Measurements from ENCODE around the gene SEMA3F.

SEMA3F gene

DNA sequence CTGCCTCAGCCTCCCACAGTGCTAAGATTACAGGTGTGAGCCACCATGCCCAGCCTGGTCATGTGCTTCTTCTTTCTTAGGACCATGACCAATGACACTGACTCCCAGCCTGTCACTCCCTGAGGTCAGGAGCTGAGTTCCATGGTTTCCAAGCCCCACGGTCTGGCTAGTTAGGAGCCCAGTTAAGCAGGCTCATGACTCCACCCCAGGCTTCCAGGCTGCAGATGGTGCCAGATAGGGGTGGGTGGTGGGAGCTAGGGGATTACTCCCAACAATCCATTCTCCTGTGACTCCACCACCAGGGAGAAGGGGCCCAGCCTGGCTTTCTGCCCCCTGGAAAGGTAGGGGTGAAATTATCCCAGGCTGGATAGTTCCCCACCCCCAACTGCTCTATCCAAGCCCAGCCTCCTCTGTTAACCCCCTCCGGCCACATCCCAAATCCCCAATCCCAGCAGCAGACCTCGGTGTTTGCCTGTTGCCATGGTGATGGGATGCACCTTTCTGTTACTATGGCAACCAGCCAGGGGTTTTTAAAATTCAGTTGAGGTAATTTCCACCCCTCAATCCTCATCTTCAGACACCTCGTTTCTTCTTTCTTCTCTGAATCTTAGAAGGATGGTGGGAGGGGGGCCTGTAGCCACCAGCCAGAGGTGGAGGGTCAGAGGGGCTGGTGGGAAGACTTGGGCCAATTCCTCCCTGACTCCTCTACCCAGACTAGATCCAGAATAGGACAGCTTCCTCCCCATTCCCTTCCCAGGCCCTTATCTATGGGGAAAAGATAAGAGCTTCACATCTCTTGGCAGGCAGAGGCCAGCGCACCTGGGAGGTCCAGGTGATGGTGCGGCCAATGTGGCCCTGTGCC lies 22.5 kb upstream of the SEMA3F start:
- no peak for DNase-seq (ENCODE audit: low read depth)

DNA sequence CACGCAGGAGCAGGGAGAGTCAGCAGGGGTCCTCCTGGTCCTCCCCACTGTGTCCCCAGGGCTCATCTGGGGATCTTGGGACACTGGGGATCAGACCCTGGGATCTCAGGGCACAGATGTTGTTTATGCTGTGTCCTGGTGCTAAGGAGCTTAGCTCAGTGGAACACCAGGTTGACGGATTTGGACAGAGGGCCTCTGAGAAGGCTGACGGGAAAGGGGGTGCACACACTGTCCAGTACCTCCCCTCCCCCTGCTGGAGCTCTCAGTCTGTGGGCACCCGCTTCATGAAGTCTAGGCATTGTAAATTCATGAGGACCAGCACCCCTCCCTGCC lies 21.9 kb upstream of the SEMA3F start:
- DNase-seq (ENCODE audit: low read depth) = no peak

DNA sequence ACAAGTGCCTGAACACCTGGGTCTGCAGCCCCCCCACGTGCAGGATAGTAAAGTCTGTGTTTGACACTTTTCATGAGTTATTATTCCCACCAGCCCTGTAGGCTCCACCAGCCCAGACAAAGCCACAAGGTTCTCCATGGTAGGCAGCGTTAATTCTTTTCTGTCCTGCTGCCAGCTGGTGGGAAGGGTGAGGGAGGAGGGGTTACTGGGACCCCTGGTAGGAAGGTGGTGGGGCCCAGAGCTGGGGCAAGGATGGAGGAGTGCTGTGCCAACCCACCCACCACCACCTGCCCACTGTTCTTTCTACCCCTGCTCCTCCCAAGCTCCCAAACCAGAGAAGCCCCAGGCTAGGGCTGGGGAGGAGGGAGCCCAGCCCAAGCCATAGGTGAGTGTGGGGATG lies 20.8 kb upstream of the SEMA3F start:
- DNase-seq (ENCODE audit: low read depth) = no peak

DNA sequence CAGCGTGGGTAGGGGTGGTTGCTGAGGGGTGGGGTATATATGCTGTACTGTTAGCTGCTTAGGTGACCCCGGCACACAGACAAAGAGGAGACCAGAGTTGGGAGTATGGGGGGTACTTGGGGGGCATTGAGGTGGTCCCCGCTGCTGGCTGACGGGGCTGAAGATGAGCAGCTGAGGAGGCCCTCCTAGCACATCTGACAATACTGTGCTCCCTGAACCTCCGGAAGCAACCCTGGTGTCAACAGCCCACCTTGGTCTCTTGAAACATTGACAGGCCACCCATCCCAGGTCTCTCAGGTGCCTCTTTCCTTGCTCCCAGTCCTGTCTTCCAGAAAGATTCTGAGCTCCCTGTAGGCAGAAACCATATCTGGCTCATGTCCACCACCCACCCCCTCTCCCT lies 19.2 kb upstream of the SEMA3F start:
- DNase-seq (ENCODE audit: low read depth) = no peak

DNA sequence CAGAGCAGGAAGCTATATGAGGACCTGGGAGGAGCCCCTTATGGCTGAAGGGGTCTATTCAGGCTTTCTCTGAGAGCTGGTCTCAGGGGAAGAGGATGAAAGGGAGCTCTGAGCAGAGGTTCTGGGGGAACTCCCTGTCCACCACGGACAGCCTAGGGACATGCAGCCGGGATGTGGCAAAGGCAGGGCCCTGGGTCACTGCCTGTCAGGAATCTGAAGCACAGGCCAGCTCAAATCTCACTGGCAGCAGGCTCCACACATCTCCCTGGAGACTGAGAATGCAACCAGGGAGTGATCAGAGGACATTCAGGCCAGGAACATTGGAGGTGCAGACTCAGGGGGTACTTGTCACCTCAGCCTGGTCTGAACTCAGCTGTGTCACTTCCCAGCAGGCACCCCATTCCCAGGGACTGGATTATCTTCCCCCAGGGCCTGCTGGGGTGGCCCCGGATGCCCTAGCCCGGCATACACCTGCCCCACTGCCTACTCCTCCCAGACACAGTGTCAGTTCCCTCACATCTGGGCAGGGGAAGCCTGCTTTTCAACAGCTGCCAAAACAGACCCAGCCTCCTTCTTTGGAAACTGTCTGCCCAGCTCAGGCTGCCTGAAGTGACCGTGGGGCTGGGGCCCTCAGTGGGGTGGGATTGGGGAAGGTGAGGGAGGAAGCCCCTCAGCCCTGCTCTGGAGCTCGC lies 18.3 kb upstream of the SEMA3F start:
- DNase-seq (ENCODE audit: low read depth) = no peak

DNA sequence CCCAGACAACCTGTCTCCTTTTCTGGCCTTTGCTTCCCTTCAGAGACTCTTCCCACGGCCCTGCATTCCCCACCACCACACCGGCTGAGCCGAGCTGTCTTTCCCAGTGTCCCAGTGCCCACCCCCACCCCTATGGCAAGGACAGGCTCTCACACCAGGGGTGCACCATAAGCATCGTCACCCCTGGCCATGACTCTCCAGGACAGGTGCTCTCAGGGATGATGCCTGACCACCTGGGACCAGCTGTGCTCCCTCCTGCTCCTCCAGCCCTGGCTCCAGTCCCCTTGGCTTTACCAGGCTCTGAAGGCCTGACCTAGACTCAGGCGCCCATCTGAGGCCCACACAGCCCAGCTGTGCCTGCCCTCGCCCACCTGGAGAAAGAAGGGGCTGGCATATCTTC lies 17.6 kb upstream of the SEMA3F start:
- DNase-seq (ENCODE audit: low read depth) = no peak

DNA sequence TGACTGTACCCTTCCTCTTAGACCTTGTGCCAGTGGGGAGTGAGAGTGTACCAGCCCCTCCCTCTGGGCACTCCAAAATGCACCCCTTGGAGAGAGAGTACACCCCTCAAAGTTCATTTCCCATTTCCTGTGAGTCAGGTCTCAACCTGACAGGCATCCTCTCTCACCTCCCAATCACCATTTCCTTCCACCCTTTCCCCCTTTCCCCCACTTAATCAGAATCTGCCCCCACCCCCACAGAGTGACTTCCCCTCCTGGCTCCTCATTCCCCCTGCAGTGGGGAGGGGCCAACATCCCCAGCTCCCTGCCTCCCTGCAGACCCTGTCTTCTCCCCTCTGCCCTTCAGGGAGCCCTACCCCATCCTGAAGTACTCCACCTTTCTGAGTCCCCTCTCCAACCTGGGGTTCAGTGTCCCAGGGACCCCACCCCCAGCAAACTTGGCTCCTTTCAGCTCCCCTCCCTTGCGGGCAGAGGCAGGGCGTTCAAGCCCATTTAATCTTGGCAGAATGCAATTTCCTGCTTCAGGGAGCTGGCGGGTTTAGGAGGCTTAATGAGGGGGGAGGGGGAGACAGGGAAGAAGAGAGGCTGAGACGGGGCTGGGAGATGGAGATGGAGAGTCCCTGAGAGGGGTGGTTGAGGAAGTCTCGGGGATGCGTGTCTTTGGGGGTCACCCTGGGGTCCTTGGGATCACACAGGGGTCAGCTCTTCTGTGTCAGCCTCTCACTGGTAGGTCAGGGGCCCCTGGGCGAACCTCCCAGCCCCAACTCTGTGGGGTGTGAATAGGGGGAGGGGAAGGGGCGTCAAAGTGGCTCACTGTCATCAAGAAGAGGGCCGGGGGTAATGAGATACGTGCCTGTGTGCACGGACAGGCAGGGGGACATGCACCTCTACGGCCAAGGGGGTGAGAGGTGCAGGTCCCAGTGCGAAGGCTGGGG lies 16.6 kb upstream of the SEMA3F start:
- no peak for DNase-seq (ENCODE audit: low read depth)

DNA sequence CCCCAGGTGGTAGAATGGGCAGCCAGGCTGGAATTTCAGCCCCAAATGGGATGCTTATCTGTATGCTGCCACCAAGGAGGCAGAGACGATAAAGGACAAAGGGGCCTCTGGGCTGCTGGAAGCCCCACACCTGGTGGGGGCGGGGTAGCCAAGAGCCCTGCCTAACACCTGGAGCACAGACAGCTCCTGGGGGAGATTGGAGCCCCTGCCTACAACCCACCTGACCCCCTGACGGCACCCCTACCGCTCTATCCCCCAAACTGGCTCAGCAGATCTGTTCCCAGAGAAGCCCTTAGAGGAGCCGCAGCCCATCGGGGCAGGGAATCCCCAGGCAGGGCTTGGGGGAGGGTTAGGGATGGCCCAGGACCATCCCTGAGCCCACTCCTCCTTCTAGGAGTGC lies 15.8 kb upstream of the SEMA3F start:
- DNase-seq (ENCODE audit: low read depth) = no peak

DNA sequence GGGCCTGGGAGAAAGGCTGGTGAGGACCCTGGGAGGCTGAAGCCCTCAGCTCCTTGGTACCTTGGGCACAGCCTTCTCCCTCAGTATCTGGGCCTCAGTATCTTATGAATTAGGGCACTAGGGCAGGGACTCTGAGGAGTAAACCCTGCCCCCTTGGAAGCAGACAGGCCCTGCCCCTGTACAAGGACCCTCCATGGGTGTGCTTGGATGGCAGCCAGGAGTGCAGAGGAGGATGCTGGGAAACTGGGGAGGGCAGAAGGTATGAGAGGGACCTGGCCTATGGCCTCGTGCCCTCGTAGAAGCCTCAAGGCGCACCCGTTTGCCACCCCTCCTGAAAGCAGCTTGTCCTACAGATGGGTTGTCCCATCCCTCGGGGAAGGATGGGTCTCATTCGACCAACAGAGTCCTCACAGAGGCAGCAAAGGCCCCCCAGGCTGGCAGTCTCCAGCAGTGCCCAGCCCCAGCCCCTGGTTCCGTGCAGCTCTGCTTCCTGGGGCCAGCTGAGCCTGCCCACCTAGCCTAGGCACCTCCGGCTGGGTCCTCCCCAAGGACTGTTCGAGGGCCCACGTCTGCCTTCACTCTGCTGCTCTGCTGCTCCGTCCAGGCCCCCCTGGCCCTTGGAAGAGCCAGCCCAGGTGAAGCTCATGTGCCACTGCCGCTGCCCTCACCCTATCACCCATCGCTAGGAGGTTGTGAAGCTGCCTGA lies 15.3 kb upstream of the SEMA3F start:
- DNase-seq (ENCODE audit: low read depth) = no peak

DNA sequence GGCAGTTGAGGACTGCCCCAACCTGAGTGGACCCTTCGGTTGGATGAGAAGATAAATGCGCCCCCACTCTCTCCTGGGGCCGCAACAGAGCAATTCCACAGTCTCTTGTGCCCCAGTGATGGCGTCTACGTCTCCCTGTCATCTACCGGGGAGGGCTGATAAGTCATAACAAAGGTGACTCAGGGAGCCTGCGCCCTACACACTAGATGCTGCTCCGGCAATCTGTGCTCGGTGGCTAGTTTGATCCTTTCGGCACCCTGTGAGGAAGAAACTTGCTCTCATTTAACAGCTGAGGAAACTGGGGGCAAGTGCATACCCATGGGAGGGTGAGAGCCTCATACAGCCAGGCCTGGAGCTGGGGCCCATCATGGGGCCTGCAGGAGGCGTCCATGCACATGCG lies 14.1 kb upstream of the SEMA3F start:
- no peak for DNase-seq (ENCODE audit: low read depth)

DNA sequence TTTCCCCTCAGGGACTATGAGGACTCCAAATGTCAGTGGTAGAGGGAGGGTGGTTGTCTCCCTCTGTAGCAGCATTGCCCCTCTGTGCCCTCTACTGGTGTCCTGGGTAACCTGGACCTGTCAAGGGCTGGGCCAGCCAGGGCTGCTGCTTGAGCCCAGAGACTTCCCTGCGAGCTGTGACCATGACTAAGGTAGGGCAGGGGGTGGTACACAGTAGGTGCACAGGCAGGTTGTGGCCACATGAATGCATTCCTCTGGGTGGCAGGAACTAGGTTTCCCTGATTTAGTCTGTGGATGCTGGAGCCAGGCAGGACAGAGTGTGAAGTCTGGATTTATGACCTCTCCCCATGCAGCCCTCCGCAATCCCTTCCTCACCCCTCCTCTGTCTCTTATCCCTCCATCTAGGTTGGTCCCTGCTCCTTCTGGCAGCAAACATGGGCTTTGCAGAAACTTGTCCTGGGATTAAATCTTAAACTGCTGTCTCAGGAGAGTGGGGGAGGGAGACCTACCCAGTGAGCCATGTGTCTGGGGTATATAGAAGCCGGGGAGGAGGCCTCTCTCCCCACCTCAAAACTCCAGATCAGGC lies 8.7 kb upstream of the SEMA3F start:
- DNase-seq (ENCODE audit: low read depth) = no peak

DNA sequence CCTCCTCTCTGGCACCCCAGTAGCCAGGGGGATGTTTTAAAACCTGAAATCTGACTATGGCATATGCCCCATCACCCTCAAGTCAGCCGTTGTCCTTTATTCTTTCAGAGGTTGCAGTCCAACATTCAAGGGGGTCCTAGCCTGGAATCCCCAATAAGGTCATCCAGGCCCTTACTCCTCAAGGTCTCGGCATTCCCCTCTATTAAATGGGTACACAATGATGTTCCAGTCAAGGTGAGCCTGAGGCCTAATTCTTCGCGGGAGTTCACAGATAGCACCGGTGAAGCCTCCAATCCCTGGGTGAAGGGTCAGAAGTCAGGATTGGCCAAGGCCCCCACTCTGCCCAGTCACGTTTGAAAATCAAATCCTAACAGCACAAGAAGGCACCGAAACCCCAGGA lies 8.1 kb upstream of the SEMA3F start:
- DNase-seq (ENCODE audit: low read depth) = no peak

DNA sequence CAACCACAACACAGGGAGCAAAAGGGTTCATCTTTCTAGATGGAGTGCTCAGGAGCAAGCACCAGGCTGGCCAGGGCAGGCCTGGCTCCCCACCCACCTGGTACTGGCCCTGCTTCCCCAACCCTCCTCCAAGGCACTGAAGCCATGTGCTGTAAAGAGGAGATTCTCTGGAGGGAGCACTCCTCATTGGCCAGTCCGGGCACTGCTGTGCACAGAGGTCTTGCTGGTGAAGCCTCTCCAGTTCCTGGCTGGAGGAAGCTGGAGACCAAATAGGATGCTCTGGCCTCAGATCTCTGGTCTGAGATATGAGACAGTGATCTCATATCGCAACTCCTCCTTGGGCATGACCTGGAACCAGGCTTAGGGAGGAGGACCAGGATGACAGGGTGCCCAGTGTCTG lies 7.7 kb upstream of the SEMA3F start:
- DNase-seq (ENCODE audit: low read depth) = no peak

DNA sequence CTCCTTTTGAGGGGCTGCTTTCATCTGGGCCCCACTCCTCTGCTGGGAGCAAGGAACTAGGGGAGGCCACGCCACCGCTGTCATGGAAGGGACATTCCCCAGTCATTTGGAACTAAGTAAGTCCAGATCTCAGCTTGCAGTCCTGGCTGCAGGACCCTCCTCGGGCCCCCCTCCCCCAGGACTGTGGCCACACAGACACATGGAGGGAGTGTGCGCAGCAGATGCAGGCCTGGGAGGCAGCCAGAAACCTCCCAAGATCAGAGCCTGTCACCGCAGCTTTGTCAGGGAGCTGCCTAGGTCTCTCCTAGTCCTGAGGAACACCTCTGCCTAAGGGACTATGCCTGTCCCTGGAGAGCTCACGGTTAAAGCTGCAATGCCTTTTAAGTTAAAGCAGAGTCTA lies 7.3 kb upstream of the SEMA3F start:
- DNase-seq (ENCODE audit: low read depth) = no peak

DNA sequence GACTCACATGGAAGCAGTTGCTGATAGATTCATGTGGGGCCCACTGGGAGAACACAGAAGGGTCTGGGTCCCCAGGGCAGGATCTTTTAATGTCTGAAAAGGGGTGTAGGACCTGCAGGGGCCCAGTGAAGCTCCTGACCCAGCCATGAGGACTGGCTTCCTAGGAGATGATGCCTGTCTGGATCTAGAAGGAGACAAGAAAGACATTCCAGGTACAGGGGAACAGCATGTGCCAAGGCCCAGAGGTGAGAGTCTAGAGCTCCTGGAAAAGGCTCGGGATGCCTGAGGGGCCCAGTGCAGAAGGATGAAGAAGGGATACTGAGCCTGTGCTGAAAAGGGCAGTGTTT lies 4.7 kb upstream of the SEMA3F start:
- DNase-seq (ENCODE audit: low read depth) = no peak

DNA sequence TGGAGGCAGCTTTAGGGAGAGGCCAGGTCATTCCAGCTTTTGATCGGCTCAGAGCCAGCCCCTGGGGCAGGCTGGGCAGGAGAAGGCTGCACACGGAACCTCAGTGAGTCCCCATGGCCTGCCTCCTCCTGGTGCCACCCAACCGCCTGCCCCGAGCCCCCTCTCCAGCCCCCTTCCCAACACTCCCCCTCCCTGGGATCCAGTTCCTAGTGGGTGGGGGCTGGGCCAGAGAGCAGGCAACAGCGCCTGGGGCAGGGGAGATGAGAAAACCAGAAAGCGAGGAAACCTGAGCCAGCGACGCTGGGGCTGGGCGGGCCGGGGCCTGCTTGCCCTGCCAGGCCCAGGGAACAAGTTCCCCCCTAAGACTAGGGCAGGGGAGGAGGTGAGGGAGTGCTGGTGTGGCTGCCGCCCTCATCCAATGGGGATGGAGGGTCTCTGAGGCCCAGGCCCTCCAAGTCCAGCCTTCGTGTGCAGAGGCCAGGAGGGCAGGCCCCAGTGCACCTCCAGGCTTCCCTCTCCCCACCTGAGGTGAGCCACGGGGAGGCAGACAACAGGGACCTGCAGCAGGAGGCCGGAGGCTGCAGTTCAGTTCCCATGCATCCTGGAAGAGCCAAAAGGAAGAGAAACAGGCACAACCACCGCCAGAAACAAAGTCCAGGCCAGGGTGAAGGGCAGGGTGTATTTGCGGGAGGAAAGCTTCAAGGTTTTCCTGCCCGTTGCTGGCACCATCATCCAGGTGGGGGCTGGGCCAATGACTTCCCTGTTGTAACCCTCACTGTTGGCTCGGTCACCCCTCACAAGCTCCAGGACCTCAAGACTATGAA lies 4.0 kb upstream of the SEMA3F start:
- no peak for DNase-seq (ENCODE audit: low read depth)

DNA sequence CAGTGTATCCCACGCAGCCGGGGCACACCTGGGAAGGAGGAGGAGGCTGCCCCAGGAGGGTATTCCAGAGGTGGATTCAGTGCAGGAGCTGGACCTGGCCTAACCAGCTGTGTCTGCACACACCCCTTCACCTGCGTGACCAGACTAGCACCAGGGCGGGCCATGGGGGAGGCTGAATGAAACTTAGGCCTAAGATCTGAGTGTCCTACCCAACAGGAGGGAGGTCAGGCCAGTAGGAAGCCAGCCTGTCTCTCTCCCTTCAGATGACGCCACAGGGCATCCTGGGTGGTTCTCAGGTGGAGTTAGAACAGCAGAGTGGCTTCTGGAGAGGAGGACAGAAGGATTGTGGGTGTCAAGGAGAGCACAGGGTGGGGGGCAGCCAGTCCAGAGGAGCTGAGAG lies 3.4 kb upstream of the SEMA3F start:
- DNase-seq (ENCODE audit: low read depth) = no peak

DNA sequence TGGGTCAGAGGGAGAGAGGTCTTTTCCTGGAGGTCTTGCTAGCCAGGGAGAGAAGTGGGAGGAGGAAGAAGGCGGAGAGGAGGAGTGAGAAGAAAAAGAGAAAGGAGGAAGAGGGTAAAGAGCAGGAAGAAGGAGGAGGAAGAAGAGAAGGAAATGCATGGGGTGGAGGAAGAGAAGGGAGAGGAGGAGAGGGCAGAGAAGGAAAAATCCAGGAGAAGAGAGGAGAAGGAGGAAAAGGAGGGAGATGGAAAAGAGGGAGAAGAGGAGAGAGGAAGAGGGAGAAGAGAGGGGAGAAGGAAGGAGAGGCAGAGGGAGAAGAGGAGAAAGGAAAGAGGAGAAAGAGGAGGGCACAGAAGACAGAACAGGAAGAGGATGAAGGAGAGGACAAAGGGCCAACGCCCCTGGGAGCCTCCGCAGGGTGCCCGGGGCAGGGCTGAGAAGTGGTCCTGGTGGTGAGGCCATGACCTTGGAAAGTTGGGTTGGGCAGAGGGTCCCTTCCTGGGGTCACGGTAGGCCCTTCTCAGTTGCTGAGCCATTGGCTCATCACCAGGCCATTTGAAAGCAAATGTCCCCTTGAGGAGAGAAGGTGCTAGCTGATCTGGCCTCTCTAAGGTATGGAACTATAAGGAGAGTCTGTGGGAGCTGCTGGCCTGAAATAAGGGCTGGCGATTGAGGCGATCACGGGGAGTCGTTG lies 1.2 kb upstream of the SEMA3F start:
- DNase-seq (ENCODE audit: low read depth) = no peak

DNA sequence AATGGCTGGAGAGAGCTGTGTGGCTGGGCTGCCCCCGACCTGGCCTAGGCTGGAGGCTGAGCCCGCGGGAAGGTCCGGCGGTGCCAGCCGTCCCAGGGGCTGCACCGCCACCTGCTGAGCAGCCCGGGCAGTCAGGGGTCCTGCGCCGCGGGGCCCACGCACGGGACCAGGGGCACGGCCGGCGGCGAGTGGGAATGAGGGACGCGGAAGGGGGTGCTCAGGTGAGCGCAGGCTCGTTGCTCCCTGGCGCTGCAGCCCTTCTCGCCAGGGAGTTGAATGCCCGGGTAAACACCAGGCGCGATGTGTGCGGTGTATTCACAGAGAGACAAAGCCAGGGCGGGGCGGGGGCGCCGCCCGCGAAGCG lies 666 bp upstream of the SEMA3F start:
- DNase-seq (ENCODE audit: low read depth) = no peak

DNA sequence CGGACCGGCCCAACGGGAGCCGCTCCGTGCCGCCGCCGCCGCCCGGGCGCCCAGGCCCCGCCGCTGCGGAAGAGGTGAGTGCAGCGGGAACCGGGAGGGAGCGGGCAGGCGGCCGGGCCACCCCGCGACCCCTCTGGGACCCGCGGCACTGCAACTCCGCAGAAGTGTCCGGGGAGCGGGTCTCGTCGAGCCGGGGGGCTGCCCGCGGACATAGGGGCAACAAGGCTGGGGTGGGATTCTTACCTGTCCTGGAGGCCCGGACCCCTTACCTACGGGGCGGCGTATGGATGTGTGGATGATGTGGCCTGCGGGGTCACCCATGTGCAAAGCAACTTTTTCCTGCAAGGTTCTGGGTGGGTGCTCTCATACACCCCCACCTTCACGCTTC lies 361 bp downstream of the SEMA3F start:
- DNase-seq (ENCODE audit: low read depth) = no peak

DNA sequence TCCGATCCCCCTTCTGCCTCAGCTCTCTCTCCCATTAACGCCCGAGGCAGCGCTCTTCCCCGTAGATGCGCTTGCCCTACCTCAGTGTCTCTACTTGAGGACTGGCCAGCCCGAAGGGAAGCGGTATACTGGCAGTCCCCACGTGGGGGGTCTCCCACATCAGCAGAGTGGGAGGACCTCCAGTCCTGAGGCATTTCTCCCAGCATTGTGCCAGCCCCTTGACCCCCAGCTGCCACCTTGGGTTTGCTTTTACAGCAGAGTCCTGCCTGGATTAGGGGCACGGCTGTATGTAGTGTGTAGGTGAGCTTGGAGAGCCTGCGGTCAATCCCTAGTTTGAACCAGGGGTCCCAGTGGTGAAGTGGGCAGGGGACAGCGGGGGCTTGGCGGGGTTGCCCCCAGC lies 767 bp downstream of the SEMA3F start:
- no peak for DNase-seq (ENCODE audit: low read depth)

Data from stromal cell of bone marrow (primary cell).